Germinal center (tissue), 1 donor: ENCODE measurements around the gene ANTXR2.
A peak's percentile ranks its signal among the peaks of the same experiment; 100 is the strongest.

Experiments used
- DNase-seq: peaks from one replicate; pipeline ENCODE4 v3.0.0; 2012; ENCODE audit warnings: mixed read lengths, low spot score

ANTXR2 gene

GRCh38 chr4:79983431-79983830 is 89.6 kb downstream of the ANTXR2 start:
- DNase-seq: no peak

GRCh38 chr4:79982601-79983322 is 90.3 kb downstream of the ANTXR2 start:
- DNase-seq: no peak

GRCh38 chr4:79980448-79980847 is 92.6 kb downstream of the ANTXR2 start:
- no peak for DNase-seq

- DNase-seq: no peak
These were observed 93.1 kb downstream of the ANTXR2 start for GRCh38 chr4:79979785-79980437.

- no peak for DNase-seq
These were observed 95.7 kb downstream of the ANTXR2 start for GRCh38 chr4:79977131-79977840.

- DNase-seq: no peak
These were observed 108.4 kb downstream of the ANTXR2 start for GRCh38 chr4:79964400-79965211.

- DNase-seq: no peak
These were observed 109.0 kb downstream of the ANTXR2 start for GRCh38 chr4:79964020-79964399.

GRCh38 chr4:79959652-79960051 is 113.4 kb downstream of the ANTXR2 start:
- no peak for DNase-seq

- DNase-seq: no peak
These were observed 114.4 kb downstream of the ANTXR2 start for GRCh38 chr4:79958466-79959264.

GRCh38 chr4:79949178-79949577 is 123.9 kb downstream of the ANTXR2 start:
- no peak for DNase-seq

GRCh38 chr4:79948739-79949138 is 124.3 kb downstream of the ANTXR2 start:
- no peak for DNase-seq

- no peak for DNase-seq
These were observed 124.8 kb downstream of the ANTXR2 start for GRCh38 chr4:79948261-79948660.

GRCh38 chr4:79947386-79947785 is 125.6 kb downstream of the ANTXR2 start:
- DNase-seq: no peak

- no peak for DNase-seq
These were observed 137.8 kb downstream of the ANTXR2 start for GRCh38 chr4:79935274-79935673.

GRCh38 chr4:79934660-79935059 is 138.4 kb downstream of the ANTXR2 start:
- no peak for DNase-seq

GRCh38 chr4:79927931-79928330 is 145.1 kb downstream of the ANTXR2 start:
- DNase-seq: no peak

- DNase-seq: no peak
These were observed 149.7 kb downstream of the ANTXR2 start for GRCh38 chr4:79923281-79923680.

GRCh38 chr4:79922011-79922410 is 151.0 kb downstream of the ANTXR2 start:
- DNase-seq: no peak

GRCh38 chr4:79920163-79920853 is 152.7 kb downstream of the ANTXR2 start:
- DNase-seq: no peak

GRCh38 chr4:79918292-79918691 is 154.7 kb downstream of the ANTXR2 start:
- no peak for DNase-seq

- peak; percentile 11 for DNase-seq
These were observed 155.8 kb downstream of the ANTXR2 start for GRCh38 chr4:79917246-79917645.
